WTC11 (cell line): ENCODE data around the gene PTPDC1.

Experiments
- ATF1 ChIP-seq: sonication (generic); formaldehyde crosslinking; IDR thresholded peaks from 2 replicates; pipeline ENCODE4 v1.8.1; 2023; ENCODE audit warnings: mild to moderate bottlenecking, moderate library complexity, missing genetic modification reagents
- ATF3 ChIP-seq: sonication (generic); formaldehyde crosslinking; conservative IDR thresholded peaks from 2 replicates; pipeline ENCODE4 v1.8.1; 2022; ENCODE audit warnings: mild to moderate bottlenecking, missing genetic modification reagents
- CREM ChIP-seq: sonication (generic); formaldehyde crosslinking; IDR thresholded peaks from 2 replicates; pipeline ENCODE4 v1.8.1; 2022; ENCODE audit warnings: mild to moderate bottlenecking, missing genetic modification reagents, moderate library complexity
- CTCF ChIP-seq: fragments of 200-600 bp; IDR thresholded peaks from 2 replicates; pipeline ENCODE4 v1.8.0; 2022; ENCODE audit warnings: antibody characterized with exemption
- ESRRA ChIP-seq: sonication (generic); formaldehyde crosslinking; IDR thresholded peaks from 2 replicates; pipeline ENCODE4 v1.8.1; 2022; ENCODE audit warnings: mild to moderate bottlenecking, missing genetic modification reagents, borderline replicate concordance
- ETV6 ChIP-seq: sonication (generic); formaldehyde crosslinking; IDR thresholded peaks from 2 replicates; pipeline ENCODE4 v1.8.1; 2022; ENCODE audit warnings: mild to moderate bottlenecking, missing genetic modification reagents
- FOXK1 ChIP-seq: sonication (generic); formaldehyde crosslinking; IDR thresholded peaks from 2 replicates; pipeline ENCODE4 v1.8.0; 2022; ENCODE audit warnings: mild to moderate bottlenecking, moderate library complexity, missing genetic modification reagents
- MAX ChIP-seq: sonication (generic); formaldehyde crosslinking; IDR thresholded peaks from 2 replicates; pipeline ENCODE4 v1.8.0; 2022; ENCODE audit warnings: mild to moderate bottlenecking, missing genetic modification reagents
- NR1H2 ChIP-seq: sonication (generic); formaldehyde crosslinking; IDR thresholded peaks from 2 replicates; pipeline ENCODE4 v1.9.0; 2021; ENCODE audit warnings: mild to moderate bottlenecking, moderate library complexity, missing genetic modification reagents
- USF2 ChIP-seq: sonication (generic); formaldehyde crosslinking; IDR thresholded peaks from 2 replicates; pipeline ENCODE4 v1.8.1; 2023; ENCODE audit warnings: mild to moderate bottlenecking, missing genetic modification reagents, moderate library complexity
- ZNF138 ChIP-seq: sonication (generic); formaldehyde crosslinking; conservative IDR thresholded peaks from 2 replicates; pipeline ENCODE4 v1.8.1; 2022; ENCODE audit warnings: mild to moderate bottlenecking, moderate library complexity, missing genetic modification reagents
- ZNF317 ChIP-seq: sonication (generic); formaldehyde crosslinking; IDR thresholded peaks from 2 replicates; pipeline ENCODE4 v1.8.1; 2023; ENCODE audit warnings: low read depth, mild to moderate bottlenecking, moderate library complexity, missing genetic modification reagents, borderline replicate concordance
- ZNF512 ChIP-seq: sonication (generic); formaldehyde crosslinking; IDR thresholded peaks from 2 replicates; pipeline ENCODE4 v1.8.1; 2022; ENCODE audit warnings: missing genetic modification reagents, borderline replicate concordance
- ZNF532 ChIP-seq: fragments of 250-450 bp; sonication (Bioruptor Pico); IDR thresholded peaks from 2 replicates; pipeline ENCODE4 v1.9.0; 2021; ENCODE audit warnings: mild to moderate bottlenecking, borderline replicate concordance

- no peak for TF ChIP-seq USF2 (CRISPR knock-in tag)
- TF ChIP-seq ETV6 (CRISPR knock-in tag), result no peak
- no peak for TF ChIP-seq CTCF
- no peak for TF ChIP-seq ATF1 (CRISPR knock-in tag)
- no peak for TF ChIP-seq NR1H2
- TF ChIP-seq ZNF532, result no peak
- no peak for TF ChIP-seq CREM (CRISPR knock-in tag)
- TF ChIP-seq ZNF512 (CRISPR knock-in tag), result no peak
- TF ChIP-seq FOXK1 (CRISPR knock-in tag), result no peak
- no peak for TF ChIP-seq ESRRA (CRISPR knock-in tag)
- no peak for TF ChIP-seq ZNF138 (CRISPR knock-in tag)
- no peak for TF ChIP-seq ATF3 (CRISPR knock-in tag)
- no peak for TF ChIP-seq ZNF317 (CRISPR knock-in tag)
- no peak for TF ChIP-seq MAX (CRISPR knock-in tag)
Observed at GRCh38 chr9:94054716-94055115, 29.5 kb upstream of the PTPDC1 start.
